GM12875 (cell line): ENCODE measurements around the gene SOAT2.
A peak's percentile ranks its signal among the peaks of the same experiment; 100 is the strongest.

Source experiments
- H3K4me3 ChIP-seq: one replicate; pipeline ENCODE4 v1.5.1; 2011; ENCODE audit warnings: low read depth, low read length, control low read depth
- TF ChIP-seq, protein P1 (sequence below): IDR thresholded peaks from 2 replicates; pipeline ENCODE4 v1.5.1; 2011; ENCODE audit warnings: low read depth, mild to moderate bottlenecking, control low read depth, inconsistent platforms, low read length, moderate library complexity, borderline replicate concordance; ENCODE audit not compliant: insufficient read depth

Gene SOAT2

DNA sequence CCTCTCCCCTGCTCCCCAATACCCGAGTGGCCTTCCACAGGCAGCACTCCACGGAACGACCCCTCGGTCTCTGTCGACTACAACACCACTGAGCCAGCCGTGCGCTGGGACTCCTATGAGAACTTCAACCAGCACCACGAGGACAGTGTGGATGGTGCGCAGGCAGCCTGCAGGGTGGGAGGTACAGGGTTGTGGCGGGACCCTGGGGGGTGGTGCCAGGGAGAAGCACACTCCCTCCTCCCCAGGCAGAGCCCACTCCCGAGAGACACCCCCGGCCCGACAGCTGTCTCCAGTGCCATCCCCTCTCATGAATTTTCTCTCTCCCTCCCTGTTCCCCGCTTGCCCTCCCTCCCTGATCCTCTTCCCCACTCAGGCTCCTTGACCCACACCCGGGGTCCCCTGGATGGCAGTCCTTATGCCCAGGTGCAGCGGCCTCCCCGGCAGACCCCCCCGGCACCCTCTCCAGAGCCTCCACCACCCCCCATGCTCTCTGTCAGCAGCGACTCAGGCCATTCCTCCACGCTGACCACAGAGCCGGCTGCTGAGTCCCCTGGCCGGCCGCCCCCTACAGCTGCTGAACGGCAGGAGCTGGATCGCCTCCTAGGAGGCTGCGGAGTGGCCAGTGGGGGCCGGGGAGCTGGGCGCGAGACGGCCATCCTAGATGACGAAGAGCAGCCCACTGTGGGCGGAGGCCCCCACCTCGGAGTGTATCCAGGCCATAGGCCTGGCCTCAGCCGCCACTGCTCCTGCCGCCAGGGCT lies 44.4 kb upstream of the SOAT2 start:
- TF ChIP-seq, protein P1, sequence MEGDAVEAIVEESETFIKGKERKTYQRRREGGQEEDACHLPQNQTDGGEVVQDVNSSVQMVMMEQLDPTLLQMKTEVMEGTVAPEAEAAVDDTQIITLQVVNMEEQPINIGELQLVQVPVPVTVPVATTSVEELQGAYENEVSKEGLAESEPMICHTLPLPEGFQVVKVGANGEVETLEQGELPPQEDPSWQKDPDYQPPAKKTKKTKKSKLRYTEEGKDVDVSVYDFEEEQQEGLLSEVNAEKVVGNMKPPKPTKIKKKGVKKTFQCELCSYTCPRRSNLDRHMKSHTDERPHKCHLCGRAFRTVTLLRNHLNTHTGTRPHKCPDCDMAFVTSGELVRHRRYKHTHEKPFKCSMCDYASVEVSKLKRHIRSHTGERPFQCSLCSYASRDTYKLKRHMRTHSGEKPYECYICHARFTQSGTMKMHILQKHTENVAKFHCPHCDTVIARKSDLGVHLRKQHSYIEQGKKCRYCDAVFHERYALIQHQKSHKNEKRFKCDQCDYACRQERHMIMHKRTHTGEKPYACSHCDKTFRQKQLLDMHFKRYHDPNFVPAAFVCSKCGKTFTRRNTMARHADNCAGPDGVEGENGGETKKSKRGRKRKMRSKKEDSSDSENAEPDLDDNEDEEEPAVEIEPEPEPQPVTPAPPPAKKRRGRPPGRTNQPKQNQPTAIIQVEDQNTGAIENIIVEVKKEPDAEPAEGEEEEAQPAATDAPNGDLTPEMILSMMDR = no peak
- H3K4me3 ChIP-seq = no peak overlapping the region

- no peak overlapping the region for H3K4me3 ChIP-seq
- TF ChIP-seq, protein P1 = no peak
These were observed 43.7 kb upstream of the SOAT2 start for GRCh38 chr12:53059434-53060063.

DNA sequence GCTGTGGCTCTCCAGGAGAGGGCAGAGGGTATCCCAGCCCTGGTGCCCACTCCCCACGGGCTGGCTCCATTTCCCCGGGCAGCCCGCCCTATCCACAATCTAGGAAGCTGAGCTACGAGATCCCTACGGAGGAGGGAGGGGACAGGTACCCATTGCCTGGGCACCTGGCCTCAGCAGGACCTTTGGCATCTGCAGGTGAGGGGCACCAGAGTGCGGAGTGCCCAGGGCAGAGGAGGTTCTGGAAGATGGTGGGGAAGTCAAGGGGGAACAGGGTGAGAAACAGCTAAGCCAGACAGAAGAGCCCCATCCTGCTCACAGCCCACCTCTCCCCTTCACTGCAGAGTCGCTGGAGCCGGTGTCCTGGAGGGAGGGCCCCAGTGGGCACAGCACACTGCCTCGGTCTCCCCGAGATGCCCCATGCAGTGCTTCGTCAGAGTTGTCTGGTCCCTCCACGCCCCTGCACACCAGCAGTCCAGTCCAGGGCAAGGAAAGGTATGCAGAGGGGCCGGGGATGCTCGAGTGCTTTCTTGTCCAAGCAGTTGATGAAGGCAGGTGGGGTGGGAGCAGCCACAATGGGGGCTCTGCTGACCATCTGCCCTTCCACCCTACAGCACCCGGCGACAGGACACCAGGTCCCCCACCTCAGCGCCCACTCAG lies 43.1 kb upstream of the SOAT2 start:
- TF ChIP-seq, protein P1 = no peak
- H3K4me3 ChIP-seq = no peak overlapping the region

DNA sequence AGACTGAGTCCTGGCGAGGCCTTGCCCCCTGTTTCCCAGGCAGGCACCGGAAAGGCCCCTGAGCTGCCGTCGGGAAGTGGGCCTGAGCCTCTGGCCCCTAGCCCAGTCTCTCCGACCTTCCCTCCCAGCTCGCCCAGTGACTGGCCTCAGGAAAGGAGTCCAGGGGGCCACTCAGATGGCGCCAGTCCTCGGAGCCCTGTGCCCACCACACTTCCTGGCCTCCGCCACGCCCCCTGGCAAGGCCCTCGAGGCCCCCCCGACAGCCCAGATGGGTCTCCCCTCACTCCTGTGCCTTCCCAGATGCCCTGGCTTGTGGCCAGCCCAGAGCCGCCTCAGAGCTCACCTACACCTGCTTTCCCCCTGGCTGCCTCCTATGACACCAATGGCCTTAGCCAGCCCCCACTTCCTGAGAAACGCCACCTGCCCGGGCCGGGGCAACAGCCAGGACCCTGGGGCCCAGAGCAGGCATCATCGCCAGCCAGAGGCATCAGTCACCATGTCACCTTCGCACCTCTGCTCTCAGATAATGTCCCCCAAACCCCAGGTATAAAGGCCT lies 42.5 kb upstream of the SOAT2 start:
- no peak overlapping the region for H3K4me3 ChIP-seq
- TF ChIP-seq, protein P1 = no peak

DNA sequence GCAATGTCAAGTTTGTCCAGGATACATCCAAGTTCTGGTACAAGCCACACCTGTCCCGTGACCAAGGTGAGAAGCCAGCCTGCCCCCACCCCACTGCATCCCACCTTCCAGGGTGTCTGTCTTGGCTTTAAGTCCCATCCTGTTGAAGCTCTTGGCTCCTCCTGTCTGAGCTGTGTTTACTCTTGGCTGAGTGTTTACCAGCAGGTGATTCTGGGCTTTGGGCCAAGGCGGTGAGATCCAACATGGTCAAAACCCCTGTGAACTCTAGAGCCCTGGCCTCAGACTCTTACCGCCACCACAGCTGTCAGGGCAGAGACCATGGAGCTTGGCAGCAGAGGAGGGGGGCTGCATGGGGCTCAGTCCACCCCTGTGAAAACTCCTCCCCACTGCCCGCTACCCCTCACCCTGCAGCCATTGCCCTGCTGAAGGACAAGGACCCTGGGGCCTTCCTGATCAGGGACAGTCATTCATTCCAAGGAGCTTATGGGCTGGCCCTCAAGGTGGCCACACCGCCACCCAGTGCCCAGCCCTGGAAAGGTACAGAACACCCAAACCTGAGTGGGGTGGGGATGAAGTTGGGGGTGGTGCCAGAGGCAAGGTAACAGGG lies 41.8 kb upstream of the SOAT2 start:
- TF ChIP-seq, protein P1 = peak; percentile 23; the same call in 1 of the 2 replicates
- no peak overlapping the region for H3K4me3 ChIP-seq

- TF ChIP-seq, protein P1 = no peak
- no peak overlapping the region for H3K4me3 ChIP-seq
These were observed 41.0 kb upstream of the SOAT2 start for GRCh38 chr12:53062011-53062961.
